Stimulated activated naive CD4-positive, alpha-beta T cell (primary cell): ENCODE data around the gene RAB9A.
"Not testable (repeated sequence)": the region's sequence is repeated elsewhere in the genome, so short reads cannot be mapped to it uniquely, and the experiment has no call there.

Experiments
- DNase-seq, 6 experiments: peaks; one replicate each; lab custom pipeline; 2025; lab: John Stamatoyannopoulos, UW

Gene RAB9A

GRCh38 chrX:13688958-13689740 lies at the start of gene RAB9A:
TSS of gene RAB9A (plus strand) at chrX:13689128. CDS start at chrX:13708747, 19,619 bp downstream.
- DNase-seq = peak; percentile 59 to 78 (median 76)

- DNase-seq = not testable (repeated sequence)
Observed at GRCh38 chrX:13641684-13642083, 47.2 kb upstream of the RAB9A start.

GRCh38 chrX:13645464-13646153 lies 43.3 kb upstream of the RAB9A start:
- no peak for DNase-seq

- peak in 3 of 6 experiments; percentile 0 to 22 (median 5) for DNase-seq
Observed at GRCh38 chrX:13646154-13646549, 42.8 kb upstream of the RAB9A start.

GRCh38 chrX:13647709-13648212 lies 41.2 kb upstream of the RAB9A start:
- peak in 2 of 6 experiments; percentile 8 to 22 for DNase-seq

- DNase-seq = not testable (repeated sequence)
Observed at GRCh38 chrX:13648336-13648735, 40.6 kb upstream of the RAB9A start.

- DNase-seq = no peak
Observed at GRCh38 chrX:13649838-13650237, 39.1 kb upstream of the RAB9A start.

- DNase-seq = no peak
Observed at GRCh38 chrX:13650318-13650717, 38.6 kb upstream of the RAB9A start.

- no peak for DNase-seq
Observed at GRCh38 chrX:13651150-13651549, 37.8 kb upstream of the RAB9A start.

- no peak for DNase-seq
Observed at GRCh38 chrX:13652287-13652793, 36.6 kb upstream of the RAB9A start.

GRCh38 chrX:13652850-13653693 lies 35.9 kb upstream of the RAB9A start, which contains the start of gene TCEANC:
TSS of gene TCEANC (plus strand) at chrX:13653141. CDS start at chrX:13662509, 9,368 bp downstream.
- DNase-seq = peak; percentile 89 to 96 (median 92)

- no peak for DNase-seq
Observed at GRCh38 chrX:13654116-13654515, 34.8 kb upstream of the RAB9A start.

GRCh38 chrX:13655674-13656073 lies 33.3 kb upstream of the RAB9A start:
- no peak for DNase-seq

GRCh38 chrX:13658602-13659001 lies 30.3 kb upstream of the RAB9A start:
- peak in 3 of 6 experiments; percentile 29 to 71 (median 57) for DNase-seq

- no peak for DNase-seq
Observed at GRCh38 chrX:13659063-13659462, 29.9 kb upstream of the RAB9A start.

- DNase-seq = no peak
Observed at GRCh38 chrX:13661735-13662288, 27.1 kb upstream of the RAB9A start.

- DNase-seq = no peak
Observed at GRCh38 chrX:13662355-13662791, 26.6 kb upstream of the RAB9A start.

- DNase-seq = no peak
Observed at GRCh38 chrX:13664020-13664419, 24.9 kb upstream of the RAB9A start.

GRCh38 chrX:13666836-13667235 lies 22.1 kb upstream of the RAB9A start:
- DNase-seq = no peak

GRCh38 chrX:13667919-13668318 lies 21.0 kb upstream of the RAB9A start:
- DNase-seq = no peak

GRCh38 chrX:13669246-13669737 lies 19.6 kb upstream of the RAB9A start:
- DNase-seq = peak in 1 of 6 experiments; percentile 28
